Measurements from ENCODE around the gene HRK. TPM values are rescaled to one million over a fixed set of nuclear protein-coding genes. Genes with fewer than 3 reads are reported as not detected.
A peak's percentile ranks its signal among the peaks of the same experiment; 100 is the strongest.

HRK gene
- polyA plus RNA-seq, 1 donor = 0.16 TPM

DNA sequence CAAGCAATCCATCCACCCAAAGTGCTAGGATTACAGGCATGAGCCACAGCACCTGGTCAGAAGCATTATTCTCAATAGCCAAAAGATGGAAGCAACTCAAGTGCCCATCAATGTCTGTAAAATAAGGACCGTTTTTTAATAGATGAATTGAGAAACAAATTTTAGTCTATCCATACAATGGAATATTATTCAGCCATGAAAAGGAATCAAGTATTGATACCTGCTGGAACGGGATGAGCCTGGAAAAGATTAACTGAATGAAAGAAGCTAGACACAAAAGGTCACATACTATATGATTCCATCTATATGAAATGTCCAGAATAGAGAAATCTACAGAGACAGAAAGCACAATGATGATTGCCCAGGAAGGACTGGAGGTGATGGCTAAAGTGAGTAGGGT, 20.4 kb upstream of the HRK start:
- no peak overlapping the region for H3K27ac ChIP-seq (ENCODE audit: low read length)
- H3K27me3 ChIP-seq (ENCODE audit: control insufficient read depth, insufficient read depth, low read length) = peaks cover 15% of the 10 kb centered on the region
- DNase-seq = no peak
- no peak overlapping the region for H3K4me3 ChIP-seq (ENCODE audit: low read length)
- no peaks in the 10 kb centered on the region for H3K36me3 ChIP-seq (ENCODE audit: control insufficient read depth, insufficient read depth, low read length)
- no peaks in the 10 kb centered on the region for H3K9me3 ChIP-seq (ENCODE audit: control insufficient read depth, low read depth, low read length)
- no peaks in the 10 kb centered on the region for H3K4me1 ChIP-seq (ENCODE audit: control insufficient read depth, insufficient read depth, low read length)
- WGBS (ENCODE audit: insufficient coverage, low lambda C conversion rate) = 79% methylated on average over 2 of the region's 2 CpGs

- peaks cover 16% of the 10 kb centered on the region for H3K27me3 ChIP-seq (ENCODE audit: control insufficient read depth, insufficient read depth, low read length)
- H3K9me3 ChIP-seq (ENCODE audit: control insufficient read depth, low read depth, low read length) = no peaks in the 10 kb centered on the region
- no peak overlapping the region for H3K27ac ChIP-seq (ENCODE audit: low read length)
- H3K4me1 ChIP-seq (ENCODE audit: control insufficient read depth, insufficient read depth, low read length) = no peaks in the 10 kb centered on the region
- H3K4me3 ChIP-seq (ENCODE audit: low read length) = no peak overlapping the region
- WGBS (ENCODE audit: insufficient coverage, low lambda C conversion rate) = no CpG with 5 or more reads among the region's 3 CpGs
- H3K36me3 ChIP-seq (ENCODE audit: control insufficient read depth, insufficient read depth, low read length) = no peaks in the 10 kb centered on the region
- no peak for DNase-seq
Measured at GRCh38 chr12:116898669-116899068, 17.4 kb upstream of the HRK start.

- Histone ChIP-seq H3K27ac (ENCODE audit: low read length) (no peak overlapping the region), H3K9me3 (ENCODE audit: control insufficient read depth, low read depth, low read length) (no peaks in the 10 kb centered on the region), H3K27me3 (ENCODE audit: control insufficient read depth, insufficient read depth, low read length) (peaks cover 17% of the 10 kb centered on the region), H3K36me3 (ENCODE audit: control insufficient read depth, insufficient read depth, low read length) (no peaks in the 10 kb centered on the region), H3K4me1 (ENCODE audit: control insufficient read depth, insufficient read depth, low read length) (no peaks in the 10 kb centered on the region), H3K4me3 (ENCODE audit: low read length) (no peak overlapping the region)
- DNase-seq = no peak
- 100% methylated on average over 1 of the region's 4 CpGs for WGBS (ENCODE audit: insufficient coverage, low lambda C conversion rate)
Measured at GRCh38 chr12:116897476-116897875, 16.2 kb upstream of the HRK start.

DNA sequence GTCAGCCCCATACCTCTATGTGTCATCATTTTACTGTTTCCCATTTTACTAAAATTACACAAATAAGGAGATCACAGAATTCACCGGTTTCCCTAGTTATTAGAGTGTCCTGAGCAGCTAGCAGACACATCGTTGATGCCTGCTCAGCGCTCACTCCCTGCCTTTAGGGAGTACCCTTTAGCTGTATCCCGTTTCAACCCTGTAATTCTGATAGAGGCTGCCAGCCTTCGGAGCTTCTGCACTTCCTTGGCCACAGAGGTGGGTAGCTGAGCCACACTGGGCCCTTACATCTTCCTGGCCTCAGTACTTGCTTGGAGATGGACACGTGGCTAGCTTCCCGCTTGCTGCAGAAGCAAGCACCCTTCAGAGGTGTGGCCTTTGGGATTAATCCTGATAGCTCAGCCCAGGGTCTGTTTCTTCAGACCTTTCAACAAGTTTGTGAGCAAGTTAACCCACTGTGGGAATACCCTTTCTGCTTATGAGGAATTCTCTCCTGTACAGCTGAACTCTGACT, 15.2 kb upstream of the HRK start:
- WGBS (ENCODE audit: insufficient coverage, low lambda C conversion rate) = no CpG with 5 or more reads among the region's 7 CpGs

DNA sequence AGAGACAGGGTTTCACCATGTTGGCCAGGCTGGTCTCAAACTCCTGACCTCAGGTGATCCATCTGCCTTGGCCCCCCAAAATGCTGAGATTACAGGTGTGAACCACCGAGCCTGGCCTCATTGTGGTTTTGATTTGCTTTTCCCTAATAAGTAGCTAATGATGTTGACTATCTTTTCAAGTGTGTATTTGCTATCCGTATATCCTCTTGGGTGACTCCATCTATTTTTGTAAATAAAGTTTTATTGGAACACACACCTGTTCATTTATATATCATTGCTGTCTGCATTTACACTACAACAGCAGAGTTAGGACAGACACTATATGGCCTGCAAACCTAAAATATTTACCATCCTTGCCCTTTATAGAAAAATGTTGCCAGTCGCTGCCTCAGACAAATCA, 13.7 kb upstream of the HRK start:
- Histone ChIP-seq H3K9me3 (ENCODE audit: control insufficient read depth, low read depth, low read length) (no peaks in the 10 kb centered on the region), H3K4me3 (ENCODE audit: low read length) (no peak overlapping the region), H3K27ac (ENCODE audit: low read length) (no peak overlapping the region), H3K36me3 (ENCODE audit: control insufficient read depth, insufficient read depth, low read length) (no peaks in the 10 kb centered on the region), H3K27me3 (ENCODE audit: control insufficient read depth, insufficient read depth, low read length) (peaks cover 22% of the 10 kb centered on the region), H3K4me1 (ENCODE audit: control insufficient read depth, insufficient read depth, low read length) (no peaks in the 10 kb centered on the region)
- no CpG with 5 or more reads among the region's 3 CpGs for WGBS (ENCODE audit: insufficient coverage, low lambda C conversion rate)
- DNase-seq = no peak

More for the DNA sequence above, 15.2 kb upstream of the HRK start:
- H3K27ac ChIP-seq (ENCODE audit: low read length) = no peak overlapping the region
- no peak overlapping the region for H3K4me3 ChIP-seq (ENCODE audit: low read length)
- no peaks in the 10 kb centered on the region for H3K4me1 ChIP-seq (ENCODE audit: control insufficient read depth, insufficient read depth, low read length)
- H3K9me3 ChIP-seq (ENCODE audit: control insufficient read depth, low read depth, low read length) = no peaks in the 10 kb centered on the region
- H3K27me3 ChIP-seq (ENCODE audit: control insufficient read depth, insufficient read depth, low read length) = peaks cover 20% of the 10 kb centered on the region
- no peaks in the 10 kb centered on the region for H3K36me3 ChIP-seq (ENCODE audit: control insufficient read depth, insufficient read depth, low read length)
- no peak for DNase-seq

DNA sequence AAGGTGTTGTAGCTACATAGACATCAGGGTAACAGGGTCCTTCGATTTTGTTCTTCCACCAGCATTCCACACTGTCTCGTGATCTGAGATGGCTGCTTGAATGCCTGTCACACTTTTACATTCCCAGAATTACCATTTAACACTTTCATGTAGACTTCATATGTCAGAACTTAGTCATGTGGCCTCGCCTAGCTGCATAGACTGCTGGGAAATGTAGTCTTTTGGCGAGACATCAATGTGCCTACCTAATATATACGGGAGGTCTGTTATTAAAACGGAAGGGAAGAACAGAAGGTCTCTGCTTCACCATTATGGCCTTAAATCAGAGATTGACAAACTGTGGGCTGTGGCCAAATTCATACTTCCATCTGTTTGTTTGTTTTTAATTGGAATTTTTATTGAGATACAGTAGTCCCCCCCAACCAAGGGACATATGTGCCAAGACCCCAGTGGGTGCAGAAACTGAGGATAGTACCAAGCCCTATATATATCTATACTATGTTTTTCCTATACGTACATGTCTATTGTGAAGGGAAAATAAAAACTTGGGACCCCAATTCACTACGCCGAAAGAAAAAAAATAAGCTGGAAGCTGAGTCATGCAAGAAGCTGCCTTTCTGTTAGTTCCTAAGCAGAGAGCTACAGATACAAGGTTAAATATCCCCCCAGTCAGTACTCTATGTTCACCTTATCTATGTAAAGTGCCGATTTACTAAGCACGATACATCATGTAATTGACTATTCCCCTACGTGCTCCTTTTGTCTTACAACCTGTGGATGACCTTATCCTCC, 11.3 kb upstream of the HRK start:
- no peak overlapping the region for H3K27ac ChIP-seq (ENCODE audit: low read length)
- no peak for DNase-seq
- no peaks in the 10 kb centered on the region for H3K9me3 ChIP-seq (ENCODE audit: control insufficient read depth, low read depth, low read length)
- whole genome bisulfite sequencing (ENCODE audit: insufficient coverage, low lambda C conversion rate) = 93% methylated on average over 3 of the region's 12 CpGs
- H3K4me1 ChIP-seq (ENCODE audit: control insufficient read depth, insufficient read depth, low read length) = no peaks in the 10 kb centered on the region
- no peak overlapping the region for H3K4me3 ChIP-seq (ENCODE audit: low read length)
- H3K36me3 ChIP-seq (ENCODE audit: control insufficient read depth, insufficient read depth, low read length) = no peaks in the 10 kb centered on the region
- peaks cover 15% of the 10 kb centered on the region for H3K27me3 ChIP-seq (ENCODE audit: control insufficient read depth, insufficient read depth, low read length)

- Histone ChIP-seq H3K4me1 (ENCODE audit: control insufficient read depth, insufficient read depth, low read length) (no peaks in the 10 kb centered on the region), H3K36me3 (ENCODE audit: control insufficient read depth, insufficient read depth, low read length) (no peaks in the 10 kb centered on the region), H3K27me3 (ENCODE audit: control insufficient read depth, insufficient read depth, low read length) (peaks cover 9% of the 10 kb centered on the region), H3K27ac (ENCODE audit: low read length) (no peak overlapping the region), H3K9me3 (ENCODE audit: control insufficient read depth, low read depth, low read length) (no peaks in the 10 kb centered on the region), H3K4me3 (ENCODE audit: low read length) (no peak overlapping the region)
- DNase-seq = no peak
- whole genome bisulfite sequencing (ENCODE audit: insufficient coverage, low lambda C conversion rate) = no CpG with 5 or more reads among the region's 3 CpGs
Measured at GRCh38 chr12:116891019-116891418, 9.8 kb upstream of the HRK start.

- Histone ChIP-seq H3K36me3 (ENCODE audit: control insufficient read depth, insufficient read depth, low read length) (no peaks in the 10 kb centered on the region), H3K9me3 (ENCODE audit: control insufficient read depth, low read depth, low read length) (no peaks in the 10 kb centered on the region), H3K4me1 (ENCODE audit: control insufficient read depth, insufficient read depth, low read length) (no peaks in the 10 kb centered on the region), H3K27me3 (ENCODE audit: control insufficient read depth, insufficient read depth, low read length) (peaks cover 9% of the 10 kb centered on the region), H3K27ac (ENCODE audit: low read length) (no peak overlapping the region), H3K4me3 (ENCODE audit: low read length) (no peak overlapping the region)
- no peak for DNase-seq
- no CpG with 5 or more reads among the region's 2 CpGs for WGBS (ENCODE audit: insufficient coverage, low lambda C conversion rate)
Measured at GRCh38 chr12:116890330-116890729, 9.1 kb upstream of the HRK start.

DNA sequence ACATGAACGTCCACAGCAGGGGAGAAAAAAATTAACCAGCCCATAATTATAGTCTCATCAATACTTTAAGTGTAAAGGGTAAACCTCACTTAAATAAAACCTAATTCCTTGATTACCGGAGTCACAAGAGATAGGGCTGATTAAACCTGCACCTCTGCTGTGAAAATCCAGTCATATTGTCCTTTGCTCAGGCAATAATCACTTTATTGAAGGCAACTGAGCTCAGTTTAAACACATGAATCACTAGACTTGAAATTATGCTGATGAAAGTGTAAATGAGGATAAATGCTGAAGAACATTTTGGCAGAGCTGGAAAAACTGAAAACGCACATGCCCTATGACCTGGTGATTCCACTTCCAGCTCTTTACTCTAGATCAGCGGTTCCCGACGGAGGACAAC, 6.7 kb upstream of the HRK start:
- Histone ChIP-seq H3K9me3 (ENCODE audit: control insufficient read depth, low read depth, low read length) (no peaks in the 10 kb centered on the region), H3K36me3 (ENCODE audit: control insufficient read depth, insufficient read depth, low read length) (no peaks in the 10 kb centered on the region), H3K27ac (ENCODE audit: low read length) (no peak overlapping the region), H3K4me3 (ENCODE audit: low read length) (no peak overlapping the region), H3K27me3 (ENCODE audit: control insufficient read depth, insufficient read depth, low read length) (peaks cover 28% of the 10 kb centered on the region), H3K4me1 (ENCODE audit: control insufficient read depth, insufficient read depth, low read length) (no peaks in the 10 kb centered on the region)
- WGBS (ENCODE audit: insufficient coverage, low lambda C conversion rate) = no CpG with 5 or more reads among the region's 6 CpGs
- DNase-seq = peak in 1 of 2 donors; percentile 27

DNA sequence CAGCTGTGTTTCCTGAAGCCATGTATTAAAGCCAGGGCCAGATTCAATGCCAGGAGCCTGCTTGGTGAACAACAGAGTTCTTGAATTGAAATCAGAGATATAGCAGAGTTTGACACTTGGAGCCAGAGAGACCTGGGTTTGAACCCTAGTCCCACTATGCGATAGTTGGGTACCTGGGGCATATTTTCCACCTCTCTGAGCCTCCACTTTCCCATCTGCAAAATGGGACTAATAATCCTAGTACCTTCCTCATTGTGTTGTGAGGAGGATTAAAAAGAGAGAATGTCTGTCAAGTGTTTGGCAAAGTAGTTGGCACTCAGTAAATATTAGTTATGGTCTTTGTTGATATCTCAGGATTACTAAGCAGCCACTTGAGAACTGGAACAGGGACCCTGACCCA, 6.0 kb upstream of the HRK start:
- no peaks in the 10 kb centered on the region for H3K36me3 ChIP-seq (ENCODE audit: control insufficient read depth, insufficient read depth, low read length)
- DNase-seq = no peak
- no peaks in the 10 kb centered on the region for H3K4me1 ChIP-seq (ENCODE audit: control insufficient read depth, insufficient read depth, low read length)
- no peak overlapping the region for H3K27ac ChIP-seq (ENCODE audit: low read length)
- H3K4me3 ChIP-seq (ENCODE audit: low read length) = no peak overlapping the region
- no peaks in the 10 kb centered on the region for H3K9me3 ChIP-seq (ENCODE audit: control insufficient read depth, low read depth, low read length)
- peaks cover 31% of the 10 kb centered on the region for H3K27me3 ChIP-seq (ENCODE audit: control insufficient read depth, insufficient read depth, low read length)
- WGBS (ENCODE audit: insufficient coverage, low lambda C conversion rate) = no CpG with 5 or more reads among the region's 1 CpG

GRCh38 chr12:116885491-116885890, 4.2 kb upstream of the HRK start:
- no peak overlapping the region for H3K4me3 ChIP-seq (ENCODE audit: low read length)
- peaks cover 5% of the 10 kb centered on the region for H3K4me1 ChIP-seq (ENCODE audit: control insufficient read depth, insufficient read depth, low read length)
- H3K9me3 ChIP-seq (ENCODE audit: control insufficient read depth, low read depth, low read length) = no peaks in the 10 kb centered on the region
- H3K27me3 ChIP-seq (ENCODE audit: control insufficient read depth, insufficient read depth, low read length) = peaks cover 44% of the 10 kb centered on the region
- H3K27ac ChIP-seq (ENCODE audit: low read length) = no peak overlapping the region
- DNase-seq = no peak
- no peaks in the 10 kb centered on the region for H3K36me3 ChIP-seq (ENCODE audit: control insufficient read depth, insufficient read depth, low read length)
- WGBS (ENCODE audit: insufficient coverage, low lambda C conversion rate) = no CpG with 5 or more reads among the region's 2 CpGs
